ENCODE measurements around the gene HRH1. TPM values are rescaled to one million over a fixed set of nuclear protein-coding genes. Genes with fewer than 3 reads are reported as not detected.

The HRH1 gene
- total RNA-seq, 1 experiment from 2014 or later = not detected

DNA sequence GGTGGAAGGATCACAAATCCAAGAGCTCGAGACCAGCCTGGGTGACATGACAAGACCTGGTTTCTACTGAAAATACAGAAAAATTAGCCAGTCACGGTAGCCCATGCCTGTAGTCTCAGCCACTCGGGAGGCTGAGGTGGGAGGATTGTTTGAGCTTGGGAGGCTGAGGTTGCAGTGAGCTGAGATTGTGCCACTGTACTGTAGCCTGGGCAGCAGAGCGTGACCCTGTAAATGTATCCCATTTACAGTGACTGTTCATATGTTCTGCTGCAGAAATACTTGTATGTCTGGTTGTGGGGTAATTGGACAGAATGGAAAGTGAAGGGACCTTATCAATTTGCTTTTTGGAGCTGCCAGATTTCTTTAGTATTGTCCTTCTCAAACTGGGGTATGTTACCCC lies 142.8 kb downstream of the HRH1 start:
- H3K27me3 ChIP-seq (ENCODE audit: control insufficient read depth, insufficient read depth, low read length) = no peaks in the 10 kb centered on the region
- H3K4me3 ChIP-seq (ENCODE audit: insufficient read depth, low read depth, low read length) = no peak overlapping the region
- DNase-seq = no peak
- no peaks in the 10 kb centered on the region for H3K36me3 ChIP-seq (replicated peaks; ENCODE audit: control insufficient read depth, insufficient read depth, low read length)

DNA sequence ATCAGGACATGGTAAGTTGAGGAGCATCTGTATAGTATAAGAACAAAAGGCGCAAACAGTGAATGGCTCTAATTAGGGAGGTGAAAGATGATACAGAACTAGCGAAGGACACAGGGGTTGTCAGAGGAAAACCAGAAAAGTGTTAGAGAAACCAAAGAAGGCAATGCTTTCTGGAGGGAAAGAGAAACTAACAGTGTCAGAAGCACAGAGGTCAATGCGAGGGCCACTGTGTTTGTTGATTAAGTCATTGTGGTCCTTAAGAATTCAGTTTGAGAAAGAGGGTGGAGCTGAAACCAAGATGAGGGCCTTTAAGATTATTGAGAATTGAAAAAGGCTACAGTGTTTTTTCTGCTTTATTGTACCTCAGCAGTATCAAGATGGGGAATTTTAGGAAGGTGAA lies 146.7 kb downstream of the HRH1 start:
- Histone ChIP-seq H3K4me3 (ENCODE audit: insufficient read depth, low read depth, low read length) (no peak overlapping the region), H3K36me3 (replicated peaks; ENCODE audit: control insufficient read depth, insufficient read depth, low read length) (no peaks in the 10 kb centered on the region), H3K27me3 (ENCODE audit: control insufficient read depth, insufficient read depth, low read length) (no peaks in the 10 kb centered on the region)
- DNase-seq = no peak

DNA sequence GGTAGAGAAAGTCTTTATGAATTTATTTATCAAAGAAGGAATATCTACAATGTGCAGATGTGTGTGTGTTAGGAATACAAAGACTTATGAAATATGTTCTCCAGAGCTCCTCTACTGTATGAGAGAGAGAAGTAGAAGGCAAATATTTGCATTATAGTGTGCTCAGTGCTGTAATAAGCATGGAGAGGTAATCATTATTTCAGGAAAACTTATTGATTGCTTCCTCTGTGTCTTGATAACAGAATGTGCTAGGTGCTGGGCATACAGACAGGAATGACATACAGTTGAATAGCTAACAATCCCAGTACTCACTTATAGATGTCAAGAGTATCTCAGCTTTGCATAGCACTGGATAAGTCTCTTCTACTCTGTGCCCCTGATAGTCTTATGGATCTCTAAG lies 148.2 kb downstream of the HRH1 start:
- H3K27me3 ChIP-seq (ENCODE audit: control insufficient read depth, insufficient read depth, low read length) = no peaks in the 10 kb centered on the region
- H3K36me3 ChIP-seq (replicated peaks; ENCODE audit: control insufficient read depth, insufficient read depth, low read length) = no peaks in the 10 kb centered on the region
- DNase-seq = no peak
- H3K4me3 ChIP-seq (ENCODE audit: insufficient read depth, low read depth, low read length) = no peak overlapping the region

DNA sequence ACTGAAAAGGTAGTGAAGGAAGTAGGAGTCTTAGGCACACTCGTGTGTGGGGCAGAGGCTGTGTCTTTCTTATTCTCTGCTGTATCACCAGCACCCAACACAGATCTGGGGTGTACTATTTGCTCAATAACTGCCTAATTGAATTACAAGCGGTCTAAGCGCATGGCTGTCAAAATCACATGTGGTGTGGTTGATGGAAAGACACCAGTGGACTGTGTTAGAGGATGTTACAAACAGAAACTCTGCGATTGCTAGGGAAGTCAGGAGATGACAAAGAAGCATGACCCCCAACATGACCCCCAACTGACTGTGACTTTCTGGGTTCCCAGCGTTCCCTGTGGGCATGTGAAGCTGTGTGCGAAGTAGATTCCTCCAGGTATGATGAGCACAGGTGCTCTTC lies 149.9 kb downstream of the HRH1 start:
- Histone ChIP-seq H3K36me3 (replicated peaks; ENCODE audit: control insufficient read depth, insufficient read depth, low read length) (0 out of 2 replicates have a peak, but pooled peaks cover 1% of the 10 kb centered on the region), H3K4me3 (ENCODE audit: insufficient read depth, low read depth, low read length) (no peak overlapping the region), H3K27me3 (ENCODE audit: control insufficient read depth, insufficient read depth, low read length) (no peaks in the 10 kb centered on the region)
- DNase-seq = no peak

- H3K36me3 ChIP-seq (replicated peaks; ENCODE audit: control insufficient read depth, insufficient read depth, low read length) = 0 out of 2 replicates have a peak, but pooled peaks cover 1% of the 10 kb centered on the region
- H3K4me3 ChIP-seq (ENCODE audit: insufficient read depth, low read depth, low read length) = no peak overlapping the region
- no peaks in the 10 kb centered on the region for H3K27me3 ChIP-seq (ENCODE audit: control insufficient read depth, insufficient read depth, low read length)
- DNase-seq = no peak
Measured at GRCh38 chr3:11305509-11305908, 151.2 kb downstream of the HRH1 start.

- 0 out of 2 replicates have a peak, but pooled peaks cover 1% of the 10 kb centered on the region for H3K36me3 ChIP-seq (replicated peaks; ENCODE audit: control insufficient read depth, insufficient read depth, low read length)
- H3K27me3 ChIP-seq (ENCODE audit: control insufficient read depth, insufficient read depth, low read length) = no peaks in the 10 kb centered on the region
- DNase-seq = no peak
- no peak overlapping the region for H3K4me3 ChIP-seq (ENCODE audit: insufficient read depth, low read depth, low read length)
Measured at GRCh38 chr3:11306817-11307589, 152.7 kb downstream of the HRH1 start.

GRCh38 chr3:11307830-11308432 lies 153.6 kb downstream of the HRH1 start:
- H3K27me3 ChIP-seq (ENCODE audit: control insufficient read depth, insufficient read depth, low read length) = no peaks in the 10 kb centered on the region
- DNase-seq = no peak
- H3K4me3 ChIP-seq (ENCODE audit: insufficient read depth, low read depth, low read length) = no peak overlapping the region
- H3K36me3 ChIP-seq (replicated peaks; ENCODE audit: control insufficient read depth, insufficient read depth, low read length) = peaks cover 1% of the 10 kb centered on the region; the same call in 1 of the 2 replicates

DNA sequence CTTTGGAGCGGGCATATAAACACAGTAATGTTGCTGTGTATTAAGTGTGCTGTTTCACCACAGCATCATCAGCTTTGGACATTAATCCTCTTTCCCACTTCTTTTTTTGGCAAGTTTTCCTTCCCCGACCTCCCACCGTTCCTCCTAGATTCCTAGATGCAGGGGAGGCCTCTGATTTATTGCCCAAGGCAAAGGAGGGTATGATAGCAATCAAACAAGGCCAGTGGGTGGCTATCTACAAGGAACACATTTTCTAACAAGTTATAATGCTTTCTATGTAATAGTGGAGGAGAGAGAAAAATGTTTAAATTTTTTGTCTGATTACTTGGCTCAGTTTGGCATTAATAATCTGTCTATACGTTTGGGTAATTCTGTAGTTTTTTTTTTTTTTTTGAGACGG lies 156.0 kb downstream of the HRH1 start:
- Histone ChIP-seq H3K36me3 (replicated peaks; ENCODE audit: control insufficient read depth, insufficient read depth, low read length) (peaks cover 1% of the 10 kb centered on the region; the same call in 1 of the 2 replicates), H3K4me3 (ENCODE audit: insufficient read depth, low read depth, low read length) (no peak overlapping the region), H3K27me3 (ENCODE audit: control insufficient read depth, insufficient read depth, low read length) (no peaks in the 10 kb centered on the region)
- DNase-seq = no peak

GRCh38 chr3:11312166-11312565 lies 157.9 kb downstream of the HRH1 start:
- no peak for DNase-seq
- Histone ChIP-seq H3K27me3 (ENCODE audit: control insufficient read depth, insufficient read depth, low read length) (no peaks in the 10 kb centered on the region), H3K36me3 (replicated peaks; ENCODE audit: control insufficient read depth, insufficient read depth, low read length) (peaks cover 1% of the 10 kb centered on the region; the same call in 1 of the 2 replicates), H3K4me3 (ENCODE audit: insufficient read depth, low read depth, low read length) (no peak overlapping the region)

Other genes with a start within 250 kb of the HRH1 start
- 0.62 and 1.7 TPM in 2 replicates for gene SLC6A1, start 161.7 kb upstream of the HRH1 start, total RNA-seq (2014; rRNA removed; shearing (Covaris generic))
- 21.7 and 35.2 TPM in 2 replicates for gene ATG7, start 117.9 kb downstream of the HRH1 start, total RNA-seq (2014; rRNA removed; shearing (Covaris generic))

Data from H7 (cell line).